A673 (cell line): Measurements from ENCODE around the gene CD69.

ENCODE experiments used
- CTCF ChIP-seq: fragments of 300-800, 200-600 bp; sonication (generic); conservative IDR thresholded peaks from 2 replicates; pipeline ENCODE4 v1.5.1; 2017; ENCODE audit warnings: low read depth, mild to moderate bottlenecking, antibody characterized with exemption, low read length, moderate library complexity, mixed read lengths
- EZH2 ChIP-seq: fragments of 200-600 bp; sonication (generic); IDR thresholded peaks from 2 replicates; pipeline ENCODE4 v1.6.1; 2017; ENCODE audit warnings: borderline replicate concordance, low read depth, mild to moderate bottlenecking, mixed read lengths, antibody characterized with exemption, low read length; ENCODE audit not compliant: poor library complexity, severe bottlenecking

GRCh38 chr12:9741726-9742125 is 19.0 kb downstream of the CD69 start:
- no peak for TF ChIP-seq EZH2
- TF ChIP-seq CTCF: no peak
